GM19397 (cell line): ENCODE measurements around the gene TTYH3.

Experiments
- ATAC-seq: cut with Tn5 transposase; IDR thresholded peaks from one replicate; pipeline ENCODE4 v1.9.1; 2021; ENCODE audit warnings: mild to moderate bottlenecking, moderate library complexity; ENCODE audit not compliant: unreplicated experiment

Gene TTYH3

DNA sequence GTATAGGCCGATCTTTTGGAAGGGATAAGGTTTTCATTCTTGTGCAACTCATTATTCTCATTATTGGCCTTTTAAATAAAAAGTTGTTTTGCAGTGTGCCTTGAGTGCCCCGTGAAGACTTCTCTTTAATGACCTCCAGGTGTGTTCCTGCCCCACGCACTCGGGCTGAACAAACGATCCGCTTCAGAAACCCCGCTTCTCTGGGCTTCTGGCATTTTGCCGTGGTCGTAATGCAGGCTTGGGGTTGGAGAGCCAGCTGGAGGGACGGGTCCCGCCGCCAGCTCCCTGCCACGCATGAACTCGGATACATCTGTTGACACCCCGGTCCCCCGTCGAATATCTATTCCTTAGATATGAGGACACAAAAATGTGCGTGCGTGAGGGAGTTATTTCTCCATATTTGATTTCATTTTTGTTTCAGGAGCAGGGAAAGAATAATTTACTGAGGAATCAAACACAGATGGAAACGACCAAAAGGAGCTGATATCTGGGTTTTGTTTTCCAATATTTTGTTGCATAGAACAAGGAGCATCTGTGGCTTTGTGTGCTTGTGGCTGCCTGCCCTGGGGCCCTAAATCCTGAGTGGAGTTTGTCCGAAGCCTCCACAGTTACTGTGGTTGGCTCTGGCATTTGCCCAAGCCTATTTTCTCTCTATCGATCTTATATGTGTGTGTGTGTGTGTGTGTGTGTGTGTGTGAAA lies 17.0 kb upstream of the TTYH3 start:
- ATAC-seq: no peak

DNA sequence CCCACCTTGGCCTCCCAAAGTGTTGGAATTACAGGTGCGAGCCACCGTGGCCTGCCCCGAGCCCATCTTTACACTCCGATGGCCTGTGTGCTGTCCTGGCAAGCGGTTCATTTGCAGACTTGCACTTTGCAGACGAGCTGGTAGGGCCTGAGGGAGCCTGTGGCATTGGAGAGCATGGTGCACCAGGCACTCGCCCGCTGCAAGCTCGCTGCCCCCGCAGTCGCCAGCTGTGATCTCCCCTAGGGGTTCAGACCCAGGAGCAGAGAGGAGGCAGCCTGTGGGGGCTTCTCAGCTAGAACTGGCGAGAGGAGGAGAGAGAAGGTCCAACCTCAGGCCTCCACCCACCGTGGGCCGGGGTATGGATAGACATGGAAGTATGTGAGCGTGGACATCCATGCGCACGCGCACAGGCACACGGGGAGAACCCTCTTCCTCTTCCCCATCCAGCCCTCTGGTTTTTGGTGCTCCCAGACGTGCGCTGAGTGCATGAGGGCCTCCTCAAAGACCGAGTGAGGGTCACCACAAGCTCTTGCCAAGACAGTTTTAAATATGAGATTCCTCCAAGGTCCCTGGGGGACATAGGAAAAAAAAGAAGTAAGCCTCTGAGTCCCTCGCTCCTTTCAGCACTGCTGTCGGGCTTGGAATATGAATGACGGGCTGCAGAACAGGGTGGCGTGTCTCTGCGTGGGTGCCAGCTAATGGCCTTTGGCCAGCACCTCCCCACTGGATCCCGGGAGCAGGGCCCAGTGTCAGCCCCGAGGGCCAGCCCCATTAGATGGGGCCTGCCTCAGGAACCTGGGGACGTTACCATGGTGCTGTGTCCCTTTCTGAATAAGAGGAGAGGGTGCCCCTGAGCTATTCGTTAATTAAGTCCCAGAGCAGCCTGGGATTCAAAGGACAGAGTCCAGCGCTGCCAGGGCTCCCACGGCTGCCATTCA lies 15.1 kb upstream of the TTYH3 start:
- no peak for ATAC-seq

DNA sequence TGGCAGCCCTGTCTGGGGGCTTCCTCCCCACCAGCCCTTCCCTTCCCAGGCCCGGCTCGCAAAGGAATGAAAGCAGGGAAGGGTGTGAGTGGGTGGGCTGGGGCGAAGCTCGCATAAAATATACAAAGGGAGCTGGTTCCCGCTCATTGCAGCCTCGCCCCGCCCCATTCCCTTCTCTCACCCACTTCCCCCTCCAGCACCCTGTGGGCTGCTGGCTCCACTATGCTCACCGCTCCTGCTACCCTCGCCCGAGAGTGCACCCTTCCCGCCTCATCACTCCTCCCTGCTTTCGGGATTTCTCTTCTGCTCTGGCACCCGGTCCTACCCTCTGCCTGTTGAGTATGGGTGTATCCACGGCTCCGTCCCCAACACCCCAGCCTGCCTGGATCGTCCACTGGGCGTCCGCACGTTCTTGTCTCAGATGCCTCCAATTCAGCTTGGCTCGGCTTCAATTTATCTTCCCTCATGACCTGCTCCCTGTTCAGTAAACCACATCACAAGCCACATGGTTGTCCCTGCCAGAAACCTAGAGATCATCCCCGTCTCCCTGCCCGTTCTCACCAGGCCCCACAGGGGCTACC lies 14.4 kb upstream of the TTYH3 start:
- no peak for ATAC-seq

DNA sequence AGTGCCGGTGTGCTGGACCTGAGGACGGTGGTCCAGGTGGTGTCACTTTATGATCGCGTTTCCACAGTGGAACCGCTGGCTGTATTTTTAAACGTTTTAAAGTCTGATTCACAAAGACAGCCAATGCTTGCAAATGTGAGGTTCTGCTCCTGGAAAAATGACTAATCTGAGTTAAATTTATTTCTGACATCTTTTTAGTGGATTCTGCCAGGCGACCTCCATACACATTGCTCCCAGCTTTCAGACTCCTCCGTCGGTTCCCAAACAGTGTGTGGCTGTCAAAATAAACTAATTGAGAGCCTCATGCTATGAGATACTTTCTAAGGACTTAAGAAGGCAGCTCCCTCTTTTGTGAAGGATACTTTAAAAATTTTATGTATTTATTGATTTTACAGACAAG lies 12.7 kb upstream of the TTYH3 start:
- ATAC-seq: no peak

DNA sequence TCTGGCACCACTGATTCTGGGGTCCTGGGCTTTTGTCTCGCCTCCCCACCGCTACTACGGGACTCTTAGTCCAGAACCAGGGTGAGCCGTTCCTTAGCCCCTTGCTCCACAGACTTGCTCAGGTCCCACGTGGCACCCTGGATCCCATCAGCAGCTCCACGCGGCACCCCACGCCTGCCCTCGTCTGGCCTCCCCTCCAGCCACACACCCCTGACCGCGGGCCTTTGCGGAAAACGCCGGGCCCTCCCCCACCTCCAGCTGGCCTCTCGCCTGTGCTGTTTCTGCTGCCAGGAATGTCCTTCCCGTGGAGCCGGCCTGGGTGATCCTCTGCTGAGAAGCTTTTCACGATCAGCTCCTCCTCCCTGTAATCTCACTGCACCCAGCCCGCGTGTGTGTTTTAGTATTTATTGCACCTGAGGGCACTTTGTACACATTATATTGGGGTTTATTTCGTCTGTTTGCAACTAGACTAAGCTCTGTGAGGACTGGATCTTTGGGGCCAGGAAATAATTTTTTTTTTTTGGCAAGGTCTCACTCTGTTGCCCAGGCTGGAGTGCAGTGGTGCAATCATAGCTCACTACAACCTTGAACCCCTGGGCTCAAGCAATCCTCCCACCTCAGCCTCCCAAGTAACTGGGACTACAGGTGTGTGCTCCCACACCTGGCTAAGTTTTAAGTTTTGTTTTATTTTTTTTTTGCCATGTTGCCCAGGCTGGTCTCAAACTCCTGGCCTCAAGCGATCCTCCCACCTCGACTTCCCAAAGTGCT lies 10.5 kb upstream of the TTYH3 start:
- no peak for ATAC-seq

DNA sequence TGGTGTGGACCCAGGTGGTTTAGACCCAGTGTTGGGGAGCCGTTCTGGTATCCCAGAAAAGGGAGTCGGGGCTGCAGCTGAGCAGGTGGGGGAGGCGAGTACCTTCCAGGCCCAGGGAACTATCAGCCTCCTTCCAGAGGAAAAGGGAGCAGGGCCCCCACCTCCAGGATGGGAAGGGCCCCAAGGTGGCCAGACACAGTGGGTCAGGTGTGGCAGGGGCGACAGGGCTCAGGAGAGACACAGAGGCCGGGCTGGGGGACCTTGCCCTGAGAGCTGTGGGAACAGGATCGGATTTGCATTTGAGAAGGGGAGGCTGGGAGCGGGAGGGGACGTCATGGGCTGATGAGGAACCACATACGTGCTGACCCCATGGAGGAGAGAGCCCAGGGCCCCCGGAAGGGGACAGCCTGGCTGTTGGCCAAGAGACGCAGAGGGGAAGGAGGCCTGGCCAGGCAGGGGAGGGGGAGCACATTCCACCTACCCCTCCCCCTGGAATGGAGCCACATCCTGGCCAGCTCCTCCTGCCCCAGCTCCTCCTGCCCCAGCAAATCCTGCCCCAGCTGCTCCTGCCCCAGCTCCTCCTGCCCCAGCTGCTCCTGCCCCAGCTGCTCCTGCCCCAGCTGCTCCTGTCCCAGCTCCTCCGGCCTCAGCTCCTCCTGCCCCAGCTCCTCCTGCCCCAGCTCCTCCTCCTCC lies 9.7 kb upstream of the TTYH3 start:
- no peak for ATAC-seq

DNA sequence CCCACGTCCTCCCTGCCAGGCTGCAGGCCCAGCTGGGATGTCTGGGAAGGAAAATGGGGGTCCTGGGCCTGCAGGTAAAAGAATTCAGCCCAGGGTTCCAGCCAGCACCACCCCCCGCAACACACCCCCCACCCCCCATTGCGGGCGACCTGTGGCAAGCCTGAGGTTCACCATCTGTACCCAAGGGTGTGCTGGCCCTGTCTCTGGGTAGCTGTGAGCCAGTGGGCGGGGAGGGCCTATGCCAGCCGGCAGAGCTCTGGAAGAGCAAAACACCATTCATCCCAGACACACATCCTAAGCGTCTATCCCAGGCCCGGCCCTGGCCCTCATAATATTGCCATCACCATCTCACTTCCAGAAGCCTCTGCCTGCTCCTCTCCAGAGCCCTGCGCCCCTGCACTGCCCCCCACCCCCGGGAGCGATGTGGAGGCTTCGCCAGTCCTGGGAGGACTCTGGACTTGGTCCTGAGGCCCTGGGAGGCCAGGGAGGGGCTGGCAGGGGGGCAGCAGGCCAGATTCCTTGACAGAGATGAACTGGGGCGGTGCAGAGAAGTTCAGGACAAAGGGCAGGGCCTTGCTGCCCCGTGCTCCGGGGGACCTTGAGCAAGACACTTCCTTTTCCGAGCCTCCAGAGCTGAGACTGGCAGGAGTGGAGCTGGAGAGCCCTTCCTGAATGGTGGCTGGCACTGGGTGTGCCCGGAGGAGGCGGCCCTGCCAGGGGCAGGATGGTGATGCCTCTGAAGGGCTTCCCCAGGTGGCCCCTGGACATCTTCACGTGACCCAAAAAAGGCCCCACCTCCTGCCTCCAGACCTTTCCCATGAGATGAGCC lies 8.7 kb upstream of the TTYH3 start:
- no peak for ATAC-seq

DNA sequence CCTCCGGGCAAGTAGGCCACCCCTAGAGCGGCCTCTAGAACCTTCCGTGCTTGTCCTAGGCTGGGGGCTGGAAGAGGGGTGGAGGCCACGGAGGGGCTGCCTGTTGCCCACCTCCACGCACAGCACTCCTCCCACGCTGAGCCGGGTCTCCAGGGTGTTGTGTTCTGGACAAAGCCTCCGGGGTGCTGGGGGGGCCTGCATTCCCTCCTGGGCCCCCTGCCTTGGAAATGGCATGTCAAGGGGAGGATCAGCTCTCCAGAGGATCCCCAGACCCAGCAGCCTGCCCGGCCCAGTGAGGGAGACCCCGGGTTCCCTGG lies 8.1 kb upstream of the TTYH3 start:
- no peak for ATAC-seq

DNA sequence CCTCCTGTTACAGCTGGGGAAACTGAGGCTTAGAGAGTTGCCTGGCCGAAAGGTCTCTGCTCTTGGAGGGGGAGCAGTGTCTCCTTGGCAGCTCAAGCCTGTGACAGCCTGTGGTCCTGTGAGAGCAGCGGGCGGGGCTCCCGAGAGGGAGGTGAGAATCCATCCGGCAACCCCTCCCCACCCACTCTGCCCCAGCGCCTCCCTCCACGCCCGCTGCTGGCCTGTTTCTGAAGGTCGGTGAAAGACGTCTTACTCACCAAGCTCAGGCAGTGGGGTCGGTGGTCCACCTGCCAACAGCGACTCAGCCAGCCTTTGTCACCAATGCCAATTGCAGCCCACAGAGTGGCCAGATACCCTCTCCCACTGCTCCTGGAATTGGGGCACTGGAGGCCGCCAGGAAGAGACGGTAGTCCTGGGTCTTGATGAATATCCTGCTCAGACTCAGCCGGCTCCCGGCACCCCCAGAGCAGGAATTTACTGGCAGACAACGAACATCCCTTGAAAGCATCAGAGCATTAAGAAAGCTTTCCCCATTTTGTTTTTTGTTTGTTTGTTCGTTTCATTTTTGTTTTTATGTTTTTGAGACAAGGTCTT lies 7.4 kb upstream of the TTYH3 start:
- ATAC-seq: no peak

DNA sequence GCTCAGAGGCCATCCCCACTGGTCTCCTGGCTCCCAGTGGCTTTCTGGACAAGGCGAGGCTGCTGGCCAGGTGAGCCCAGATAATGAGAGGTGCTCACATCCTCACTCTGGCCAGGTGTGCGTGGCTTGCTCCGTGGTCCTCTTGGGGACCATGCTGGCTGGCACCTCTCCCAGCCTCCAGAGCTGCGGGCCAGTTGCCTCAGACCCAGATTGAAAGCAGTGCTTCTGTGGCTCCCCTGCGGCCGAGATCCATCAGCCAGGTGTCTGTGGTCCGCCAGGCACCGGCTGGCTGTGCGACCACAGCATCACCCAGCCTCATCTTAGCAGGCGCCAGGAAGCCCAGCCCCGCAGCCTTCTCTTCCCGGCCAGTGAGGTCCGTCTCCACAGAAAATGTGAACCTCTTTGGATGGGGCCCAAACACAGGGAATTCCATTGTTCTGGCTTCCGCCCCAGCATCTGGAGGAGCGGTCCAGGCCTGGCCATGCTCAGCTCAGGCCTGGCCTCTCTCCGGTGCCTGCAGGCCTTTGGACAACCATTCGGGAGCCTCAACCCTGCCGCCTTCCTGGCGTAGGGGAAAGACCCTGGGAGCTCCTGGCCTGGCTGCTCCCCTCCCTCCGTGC lies 5.2 kb upstream of the TTYH3 start:
- ATAC-seq: no peak

DNA sequence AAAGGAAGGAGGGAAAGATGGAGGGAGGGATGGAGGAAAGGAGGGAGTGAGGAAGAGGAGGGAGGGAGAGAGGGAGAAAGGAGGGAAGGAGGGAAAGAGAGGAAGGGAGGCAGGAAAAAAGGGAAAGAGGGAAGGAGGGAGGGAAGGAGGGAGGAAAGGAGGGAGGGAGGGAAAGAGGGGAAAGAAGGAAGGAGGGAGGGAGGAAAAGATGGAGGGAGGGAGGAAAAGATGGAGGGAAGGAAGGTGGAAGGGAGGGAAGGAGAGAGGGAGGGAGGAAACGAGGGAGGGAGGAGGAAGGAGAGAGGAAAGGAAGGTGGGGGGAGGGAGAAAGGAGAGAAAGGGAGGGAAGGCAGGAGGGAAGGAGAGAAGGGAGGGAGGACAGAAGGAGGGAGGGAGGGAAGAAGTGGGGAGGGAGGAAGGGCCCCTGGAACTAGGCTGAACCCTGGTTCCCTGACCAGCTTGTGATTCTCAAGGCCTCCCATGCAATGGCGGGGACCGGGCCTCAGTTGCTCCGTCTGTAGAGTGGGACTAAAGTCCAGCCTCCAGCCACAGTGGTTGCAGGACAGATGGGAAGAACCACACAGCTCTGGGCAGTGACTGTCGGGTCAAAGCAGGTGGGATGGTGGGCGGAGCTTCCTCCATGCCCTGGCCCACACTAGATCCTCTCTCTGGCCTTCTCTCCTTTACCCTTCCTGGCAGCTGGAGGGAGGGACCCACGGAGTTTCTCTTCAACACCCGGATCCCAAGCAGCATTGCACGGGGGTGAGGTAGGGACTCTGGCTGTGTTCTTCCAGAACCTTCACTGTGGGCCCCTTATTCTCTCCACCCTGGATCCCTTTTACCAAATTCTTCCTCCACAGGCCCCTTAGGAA lies 4.3 kb upstream of the TTYH3 start:
- ATAC-seq: no peak

DNA sequence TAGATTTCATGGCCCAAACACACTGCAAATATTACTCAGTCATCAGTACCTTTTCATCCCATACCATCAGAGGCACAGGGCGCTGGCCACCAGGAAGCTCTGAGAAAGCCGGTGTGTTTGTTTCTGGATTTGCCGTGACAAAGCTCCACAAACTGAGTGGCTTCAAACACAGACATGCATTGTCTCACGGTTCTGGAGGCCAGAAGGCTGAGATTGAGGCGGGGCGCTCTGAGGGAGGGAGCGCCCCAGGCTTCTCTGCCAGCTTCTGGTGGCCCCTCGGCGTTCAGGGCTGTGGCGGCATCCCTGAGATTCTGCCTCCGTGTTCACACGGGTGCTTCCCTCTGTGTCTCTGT lies 3.7 kb upstream of the TTYH3 start:
- no peak for ATAC-seq

DNA sequence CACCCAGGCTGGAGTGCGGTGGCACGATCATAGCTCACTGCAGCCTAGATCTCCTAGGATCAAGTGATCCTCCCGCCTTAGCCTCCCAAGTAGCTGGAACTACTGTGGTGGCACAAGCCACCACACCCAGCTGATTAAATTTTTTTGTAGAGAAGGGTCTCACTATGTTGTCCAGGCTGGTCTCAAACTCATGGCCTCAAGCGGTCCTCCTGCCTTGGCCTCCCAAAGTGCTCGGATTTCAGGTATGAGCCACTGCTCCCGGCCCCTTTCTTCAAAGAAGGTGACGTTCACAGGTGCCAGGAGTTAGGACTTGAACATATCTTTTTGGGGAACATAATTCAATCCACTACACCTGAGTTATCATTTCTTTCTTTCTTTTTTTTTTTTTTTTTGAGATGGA lies 2.9 kb upstream of the TTYH3 start:
- ATAC-seq: no peak

DNA sequence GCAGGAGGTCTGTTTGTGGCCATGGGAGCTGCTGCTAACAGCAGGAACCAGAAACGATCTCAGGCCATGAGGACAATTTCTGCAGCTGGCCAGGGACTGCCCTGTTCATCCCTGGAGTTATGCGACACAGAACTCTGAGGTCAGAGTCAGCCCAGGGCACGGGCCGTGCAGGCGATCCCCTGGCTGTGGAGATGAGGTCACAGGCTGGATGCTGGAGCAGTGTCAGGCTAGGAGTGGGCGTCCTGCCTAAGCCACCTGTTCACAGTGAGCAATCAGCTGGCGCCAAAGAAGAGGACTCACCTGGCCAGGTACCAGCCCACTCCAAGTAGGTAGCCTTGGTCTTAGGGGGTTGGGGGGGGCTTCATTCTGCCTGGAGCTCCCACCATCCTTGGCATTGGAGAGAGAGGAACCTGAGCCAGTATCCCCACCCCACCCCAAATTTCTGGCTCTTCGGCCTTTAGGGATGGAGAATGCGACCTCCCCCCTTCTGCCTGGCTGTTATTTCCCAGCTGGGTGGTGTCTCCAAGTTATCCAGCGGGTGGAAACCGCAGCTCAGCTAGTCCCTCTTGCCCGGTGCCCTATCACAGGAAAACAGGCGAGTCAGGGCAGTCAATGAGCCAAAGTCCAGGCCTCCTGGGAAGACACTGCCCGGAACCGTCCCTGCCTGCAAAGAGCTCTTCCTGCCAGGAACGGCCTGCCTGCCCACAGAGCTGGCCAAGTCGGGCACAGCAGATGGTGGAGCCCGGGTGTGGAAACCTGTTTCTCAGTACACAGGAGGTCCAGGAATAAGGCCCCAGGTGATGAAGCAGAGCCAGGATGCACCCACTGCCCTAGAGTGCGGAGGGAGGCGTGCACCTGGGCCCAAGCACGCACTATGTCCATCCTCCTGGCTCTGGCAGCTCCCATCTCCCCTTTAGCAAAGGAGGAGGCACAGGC lies 1.8 kb upstream of the TTYH3 start:
- ATAC-seq: no peak

DNA sequence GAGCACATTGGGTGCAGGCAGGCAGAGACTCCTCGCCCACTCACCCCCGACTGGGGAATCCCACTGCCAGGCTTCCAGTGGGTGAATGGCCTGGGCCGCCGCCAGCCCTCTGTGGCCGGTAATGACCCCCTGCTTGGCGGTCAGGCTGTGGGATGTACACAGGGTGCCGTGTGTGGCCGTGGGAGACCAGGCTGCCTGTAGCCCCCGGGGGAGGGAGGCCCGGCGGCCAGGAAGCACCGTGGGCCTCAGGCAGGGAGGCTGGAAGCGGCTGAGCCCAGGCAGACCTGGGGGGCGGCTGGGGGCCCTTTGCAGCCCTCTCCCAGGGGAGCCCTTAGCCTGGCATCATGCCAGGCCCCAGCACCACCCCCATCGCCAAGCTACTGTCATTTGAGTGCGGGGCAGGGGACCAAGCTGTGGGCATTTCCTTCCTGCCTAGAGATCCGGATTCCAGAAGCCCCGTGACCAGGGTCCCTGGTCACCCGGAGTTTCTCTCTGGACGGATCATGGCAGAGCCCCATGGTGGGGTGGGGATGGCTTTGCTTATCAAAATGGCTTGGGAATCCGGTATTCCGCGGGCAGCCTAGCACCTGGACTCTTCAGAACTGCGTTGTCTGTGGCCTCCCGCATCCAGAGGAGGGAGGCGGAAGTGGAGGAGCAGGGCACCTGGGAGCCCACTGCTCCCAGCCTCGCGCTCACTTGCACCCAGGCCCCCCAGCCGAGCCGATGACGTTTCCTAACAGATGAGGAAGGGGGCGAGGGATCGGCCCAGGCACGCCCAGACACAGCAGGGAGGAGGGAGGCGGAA lies 1.1 kb downstream of the TTYH3 start:
- ATAC-seq: no peak

DNA sequence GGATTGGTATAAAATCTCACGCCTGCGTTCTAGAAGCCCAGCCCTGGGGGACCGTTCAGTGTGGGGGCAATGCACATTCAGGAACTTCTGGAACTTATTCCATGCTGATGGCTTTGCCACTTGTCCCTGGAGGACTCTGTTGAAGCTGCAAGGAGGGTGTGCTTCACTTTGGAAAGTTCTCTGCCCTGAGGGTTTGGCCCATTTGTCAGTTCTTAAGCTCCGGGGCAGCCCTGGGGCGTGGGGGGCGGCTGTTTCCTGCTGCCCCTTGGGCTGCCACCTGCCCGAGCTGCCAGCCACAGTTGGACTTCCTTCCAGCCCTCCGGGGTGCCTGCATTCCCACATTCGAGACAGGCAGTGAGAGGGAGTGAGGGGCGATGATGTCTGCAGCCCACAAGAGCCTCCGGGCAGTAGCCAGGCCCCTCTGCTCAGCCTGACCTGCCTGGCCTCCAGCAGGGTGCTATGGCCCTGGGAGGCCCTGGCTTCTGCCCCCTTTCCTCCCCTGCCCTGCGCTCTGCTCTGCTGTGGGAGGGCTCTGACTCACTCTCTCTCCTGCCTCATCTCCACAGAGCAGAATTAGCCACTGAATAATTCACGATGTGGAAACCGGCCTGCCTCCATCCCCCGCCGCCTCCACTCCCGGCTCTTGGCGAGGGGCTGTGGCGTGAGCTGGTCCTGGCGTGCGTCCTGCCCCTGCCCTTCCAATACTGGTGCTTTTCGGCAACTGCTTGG lies 1.9 kb downstream of the TTYH3 start:
- ATAC-seq: no peak
